ENCODE data around the gene ZNF230.

- TF ChIP-seq EP300 (IDR thresholded peaks at IDR 0.05; ENCODE audit: borderline replicate concordance in 1 of 2, low read depth in 1 of 2, low read length in 1 of 2) (no peak), MXI1 (IDR thresholded peaks at IDR 0.05; ENCODE audit: low read depth, low read length) (no peak), ELF1 (IDR thresholded peaks at IDR 0.05) (no peak), CTCF (IDR thresholded peaks at IDR 0.05) (no peak), YY1 (IDR thresholded peaks at IDR 0.05; ENCODE audit: low read depth) (no peak), MAX (IDR thresholded peaks at IDR 0.05; ENCODE audit: low read depth) (no peak), REST (IDR thresholded peaks at IDR 0.05; ENCODE audit: low read depth, low read length) (no peak), FOSL2 (IDR thresholded peaks at IDR 0.05; ENCODE audit: borderline replicate concordance, low read depth) (no peak)
Observed at GRCh38 chr19:44002212-44002565, 568 bp upstream of the ZNF230 start.
